HFF-Myc (cell line): ENCODE data around the gene ADAMTSL1.
"Not testable (repeated sequence)": the region's sequence is repeated elsewhere in the genome, so short reads cannot be mapped to it uniquely, and the experiment has no call there.

Experiments
- DNase-seq: peaks from one replicate; pipeline ENCODE4 v3.0.0-alpha.2; 2011; ENCODE audit warnings: low read depth; ENCODE audit errors: extremely low read depth
- H3K4me3 ChIP-seq: replicated peaks from 2 replicates; pipeline ENCODE4 v1.5.1; 2011; ENCODE audit warnings: low read depth, mild to moderate bottlenecking, control low read depth, low read length
- TF ChIP-seq, protein P1 (sequence below): IDR thresholded peaks from 2 replicates; pipeline ENCODE4 v1.5.1; 2012; ENCODE audit warnings: mild to moderate bottlenecking, low read depth, low read length, control low read depth; ENCODE audit errors: missing control alignments

The ADAMTSL1 gene

DNA sequence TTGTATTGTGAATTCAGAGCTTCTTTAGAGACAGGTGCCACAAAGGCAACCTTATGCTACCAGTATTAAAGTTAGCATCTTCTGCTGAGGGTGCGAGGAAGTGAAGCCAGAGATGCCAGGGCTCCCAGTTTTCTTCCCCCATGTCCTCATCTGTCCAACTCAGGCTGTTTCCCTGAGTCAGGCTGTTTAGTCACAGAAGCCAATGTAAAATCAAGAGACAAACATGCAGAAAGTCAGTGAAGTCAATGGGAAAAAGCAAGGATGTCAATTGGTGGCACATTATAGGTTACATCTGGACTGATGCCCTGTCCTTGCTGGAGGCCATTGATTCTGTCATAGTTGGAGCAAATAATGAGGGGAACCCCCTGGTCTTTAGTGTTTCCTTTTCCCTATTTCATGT, 390.6 kb downstream of the ADAMTSL1 start:
- no peak overlapping the region for H3K4me3 ChIP-seq
- TF ChIP-seq, protein P1, sequence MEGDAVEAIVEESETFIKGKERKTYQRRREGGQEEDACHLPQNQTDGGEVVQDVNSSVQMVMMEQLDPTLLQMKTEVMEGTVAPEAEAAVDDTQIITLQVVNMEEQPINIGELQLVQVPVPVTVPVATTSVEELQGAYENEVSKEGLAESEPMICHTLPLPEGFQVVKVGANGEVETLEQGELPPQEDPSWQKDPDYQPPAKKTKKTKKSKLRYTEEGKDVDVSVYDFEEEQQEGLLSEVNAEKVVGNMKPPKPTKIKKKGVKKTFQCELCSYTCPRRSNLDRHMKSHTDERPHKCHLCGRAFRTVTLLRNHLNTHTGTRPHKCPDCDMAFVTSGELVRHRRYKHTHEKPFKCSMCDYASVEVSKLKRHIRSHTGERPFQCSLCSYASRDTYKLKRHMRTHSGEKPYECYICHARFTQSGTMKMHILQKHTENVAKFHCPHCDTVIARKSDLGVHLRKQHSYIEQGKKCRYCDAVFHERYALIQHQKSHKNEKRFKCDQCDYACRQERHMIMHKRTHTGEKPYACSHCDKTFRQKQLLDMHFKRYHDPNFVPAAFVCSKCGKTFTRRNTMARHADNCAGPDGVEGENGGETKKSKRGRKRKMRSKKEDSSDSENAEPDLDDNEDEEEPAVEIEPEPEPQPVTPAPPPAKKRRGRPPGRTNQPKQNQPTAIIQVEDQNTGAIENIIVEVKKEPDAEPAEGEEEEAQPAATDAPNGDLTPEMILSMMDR, result no peak
- DNase-seq, result no peak

- DNase-seq, result no peak
- TF ChIP-seq, protein P1, result no peak
- H3K4me3 ChIP-seq, result no peak overlapping the region
These were observed 391.6 kb downstream of the ADAMTSL1 start for GRCh38 chr9:18865542-18865941.

DNA sequence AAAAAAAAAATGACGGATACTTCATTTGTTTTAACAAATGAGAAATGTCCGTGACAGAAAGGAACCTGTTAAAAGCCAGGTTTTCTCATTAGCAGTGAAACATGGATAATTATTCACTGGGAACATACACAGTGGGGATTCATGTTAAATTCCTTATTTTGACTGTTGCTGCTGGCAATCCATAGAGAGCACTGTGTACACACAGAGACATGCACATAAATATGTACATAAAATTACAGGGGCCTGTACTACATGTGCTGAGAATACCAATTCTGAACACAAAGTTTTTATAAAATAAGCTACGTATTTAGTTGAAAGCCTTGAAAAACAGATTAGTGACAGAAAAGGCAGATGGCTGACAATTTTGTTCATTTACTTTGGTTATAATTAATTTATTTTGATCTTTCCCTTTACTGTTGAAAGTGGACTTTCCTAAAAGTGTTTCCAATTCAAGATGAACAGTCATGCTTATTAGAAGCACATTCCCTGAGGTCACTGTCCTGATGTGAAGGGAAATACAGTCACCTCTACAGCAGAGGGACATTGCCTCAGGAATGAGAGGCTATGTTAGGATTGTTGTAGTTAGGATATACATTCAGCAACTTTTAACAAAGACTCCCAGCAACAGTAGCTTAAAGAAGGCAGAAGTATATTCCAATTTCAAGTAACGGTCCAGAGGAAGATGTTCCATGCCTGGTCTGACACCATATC, 392.3 kb downstream of the ADAMTSL1 start:
- DNase-seq, result no peak
- TF ChIP-seq, protein P1, result no peak
- H3K4me3 ChIP-seq, result no peak overlapping the region

GRCh38 chr9:18869725-18870124, 395.8 kb downstream of the ADAMTSL1 start:
- DNase-seq, result no peak
- TF ChIP-seq, protein P1, result no peak

DNA sequence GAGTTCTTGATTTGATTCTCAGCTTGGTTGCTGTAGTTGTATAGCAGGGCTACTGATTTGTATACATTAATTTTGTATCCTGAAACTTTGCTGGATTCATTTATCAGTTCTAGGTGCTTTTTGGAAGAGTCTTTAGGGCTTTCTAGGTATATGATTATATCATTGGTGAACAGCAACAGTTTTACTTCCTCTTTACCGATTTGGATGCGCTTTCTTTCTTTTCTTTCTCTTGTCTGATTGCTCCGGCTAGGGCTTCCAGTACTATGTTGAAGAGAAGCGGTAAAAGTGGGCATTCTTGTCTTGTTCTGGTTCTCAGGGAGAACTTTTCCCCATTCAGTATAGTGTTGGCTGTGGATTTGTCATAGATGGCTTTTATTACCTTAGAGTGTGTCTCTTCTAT, 400.1 kb downstream of the ADAMTSL1 start:
- no peak for DNase-seq
- H3K4me3 ChIP-seq, result no peak overlapping the region
- TF ChIP-seq, protein P1, result no peak

More at GRCh38 chr9:18869725-18870124, 395.8 kb downstream of the ADAMTSL1 start:
- no peak overlapping the region for H3K4me3 ChIP-seq

DNA sequence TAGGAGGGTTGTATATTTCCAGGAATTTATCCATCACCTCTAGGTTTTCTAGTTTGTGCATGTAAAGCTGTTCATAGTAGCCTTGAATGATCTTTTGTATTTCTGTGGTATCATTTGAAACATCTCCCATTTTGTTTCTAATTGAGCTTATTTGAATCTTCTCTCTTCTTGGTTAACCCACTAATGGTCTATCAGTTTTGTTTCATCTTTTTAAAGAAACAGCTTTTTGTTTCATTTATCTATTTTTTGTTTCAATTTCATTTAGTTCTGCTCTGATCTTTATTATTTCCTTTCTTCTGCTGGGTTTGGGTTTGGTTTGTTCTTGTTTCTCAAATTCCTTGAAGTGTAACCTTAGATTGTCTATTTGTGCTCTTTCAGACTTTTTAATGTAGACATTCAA, 401.0 kb downstream of the ADAMTSL1 start:
- H3K4me3 ChIP-seq, DNase-seq: not testable (repeated sequence)

DNA sequence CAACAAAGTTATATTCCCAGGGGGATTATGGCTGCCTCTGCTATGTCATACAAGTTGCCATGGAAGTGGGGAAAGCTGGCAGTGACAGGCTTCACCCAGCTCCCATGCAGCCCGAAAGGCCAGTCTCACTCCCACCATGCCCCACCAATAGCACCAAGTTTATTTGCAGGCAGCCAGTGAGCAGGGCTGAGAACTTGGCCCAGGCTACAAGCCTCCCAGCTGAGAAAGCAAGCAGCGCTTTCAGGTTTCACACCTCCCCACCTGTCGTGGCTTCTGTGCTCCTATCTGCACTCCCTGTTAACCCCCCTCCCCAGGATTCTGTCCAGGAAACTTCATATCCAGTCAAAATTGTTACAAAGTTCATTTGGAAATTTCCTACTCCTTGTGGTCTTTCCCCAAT, 404.0 kb downstream of the ADAMTSL1 start:
- TF ChIP-seq, protein P1, result no peak
- DNase-seq, result no peak
- H3K4me3 ChIP-seq, result no peak overlapping the region
